Activated B cell treated with CpG ODN at 0.5 μM for 24 hours (primary cell): ENCODE results near the gene KIRREL3. TPM values are rescaled to one million over a fixed set of nuclear protein-coding genes. Genes with fewer than 3 reads are reported as not detected.

ENCODE experiments used
- ATAC-seq: fragments of 200-7000 bp; cut with Tn5 transposase; one replicate; pipeline ENCODE4 v1.10.0; 2021; ENCODE audit warnings: low read depth, mild to moderate bottlenecking, moderate library complexity
- CTCF ChIA-PET: fragments of 350-600 bp; sonication (Branson Sonifier 250); formaldehyde crosslinking; loops from one replicate; lab custom pipeline; 2021; ENCODE audit warnings: antibody characterized with exemption; lab: Charles Lee
- POLR2A ChIA-PET: fragments of 350-600 bp; sonication (Branson Sonifier 250); formaldehyde crosslinking; loops from one replicate; lab custom pipeline; 2021; ENCODE audit warnings: antibody characterized with exemption; lab: Charles Lee
- DNase-seq: peaks from one replicate; pipeline ENCODE4 v3.0.0; 2022
- H3K27ac Mint-ChIP-seq: one replicate; pipeline ENCODE4 v1.8.0; 2020; ENCODE audit warnings: mixed read lengths
- H3K27me3 Mint-ChIP-seq: one replicate; pipeline ENCODE4 v1.8.0; 2021; ENCODE audit warnings: mixed read lengths
- H3K36me3 Mint-ChIP-seq: one replicate; pipeline ENCODE4 v1.8.0; 2021; ENCODE audit warnings: low read depth, mixed read lengths
- H3K4me1 Mint-ChIP-seq: one replicate; pipeline ENCODE4 v1.8.0; 2021; ENCODE audit warnings: mixed read lengths
- H3K4me3 Mint-ChIP-seq: one replicate; pipeline ENCODE4 v1.8.0; 2020; ENCODE audit warnings: mild to moderate bottlenecking, mixed read lengths
- H3K9me3 Mint-ChIP-seq: one replicate; pipeline ENCODE4 v1.8.0; 2020; ENCODE audit warnings: mixed read lengths
- CTCF ChIP-seq: fragments of 200-600 bp; IDR thresholded peaks from one replicate; pipeline ENCODE4 v1.8.0; 2022; ENCODE audit warnings: antibody characterized with exemption, mild to moderate bottlenecking
- intact Hi-C: fragments of 100-400 bp; cut with micrococcal nuclease; formaldehyde crosslinking; loops from one replicate; pipeline ENCODE4 v1.15.1; 2024
- total RNA-seq: library from RNA; stranded (reverse); gene quantifications from 2 replicates; pipeline ENCODE4 v1.2.3, GENCODE V29; 2022

The KIRREL3 gene
- total RNA-seq, 1 donor from 2014 or later, result not detected

- no peaks in the 10 kb centered on the region for H3K4me1 Mint-ChIP-seq
- H3K27ac Mint-ChIP-seq, result no peak overlapping the region
- H3K36me3 Mint-ChIP-seq, result no peaks in the 10 kb centered on the region
- CTCF ChIA-PET, result no interaction called here
- ATAC-seq (no peak), DNase-seq (no peak)
- TF ChIP-seq CTCF, result no peak
- no peaks in the 10 kb centered on the region for H3K27me3 Mint-ChIP-seq
- H3K4me3 Mint-ChIP-seq, result no peak overlapping the region
- intact Hi-C loops, result no loop called here
- POLR2A ChIA-PET, result no interaction called here
- no peaks in the 10 kb centered on the region for H3K9me3 Mint-ChIP-seq
Observed at GRCh38 chr11:126793596-126793995, 207.0 kb downstream of the KIRREL3 start.

GRCh38 chr11:126791991-126792390, 208.6 kb downstream of the KIRREL3 start:
- no peak overlapping the region for H3K27ac Mint-ChIP-seq
- no peaks in the 10 kb centered on the region for H3K4me1 Mint-ChIP-seq
- no peak overlapping the region for H3K4me3 Mint-ChIP-seq
- DNase-seq, result no peak
- CTCF ChIA-PET, result no interaction called here
- H3K36me3 Mint-ChIP-seq, result no peaks in the 10 kb centered on the region
- no peak for TF ChIP-seq CTCF
- no peaks in the 10 kb centered on the region for H3K27me3 Mint-ChIP-seq
- POLR2A ChIA-PET, result no interaction called here
- H3K9me3 Mint-ChIP-seq, result no peaks in the 10 kb centered on the region
- no peak for ATAC-seq
- intact Hi-C loops, result no loop called here

- no peaks in the 10 kb centered on the region for H3K36me3 Mint-ChIP-seq
- no peak overlapping the region for H3K4me3 Mint-ChIP-seq
- DNase-seq (no peak), ATAC-seq (no peak)
- TF ChIP-seq CTCF, result no peak
- intact Hi-C loops, result no loop called here
- H3K9me3 Mint-ChIP-seq, result no peaks in the 10 kb centered on the region
- H3K27ac Mint-ChIP-seq, result no peak overlapping the region
- CTCF ChIA-PET, result no interaction called here
- no peaks in the 10 kb centered on the region for H3K4me1 Mint-ChIP-seq
- POLR2A ChIA-PET, result no interaction called here
- no peaks in the 10 kb centered on the region for H3K27me3 Mint-ChIP-seq
Observed at GRCh38 chr11:126791446-126791845, 209.1 kb downstream of the KIRREL3 start.

GRCh38 chr11:126790550-126791081, 210.0 kb downstream of the KIRREL3 start:
- intact Hi-C loops, result no loop called here
- H3K36me3 Mint-ChIP-seq, result no peaks in the 10 kb centered on the region
- ATAC-seq (no peak), DNase-seq (no peak)
- no peak overlapping the region for H3K4me3 Mint-ChIP-seq
- ChIA-PET CTCF (no interaction called here), POLR2A (no interaction called here)
- H3K4me1 Mint-ChIP-seq, result no peaks in the 10 kb centered on the region
- no peak for TF ChIP-seq CTCF
- H3K27ac Mint-ChIP-seq, result no peak overlapping the region
- H3K9me3 Mint-ChIP-seq, result no peaks in the 10 kb centered on the region
- no peaks in the 10 kb centered on the region for H3K27me3 Mint-ChIP-seq

- POLR2A ChIA-PET, result no interaction called here
Observed at GRCh38 chr11:126782810-126783209, 217.8 kb downstream of the KIRREL3 start.

More at GRCh38 chr11:126782810-126783209, 217.8 kb downstream of the KIRREL3 start:
- Mint-ChIP-seq H3K9me3 (no peaks in the 10 kb centered on the region), H3K4me1 (no peaks in the 10 kb centered on the region), H3K36me3 (no peaks in the 10 kb centered on the region), H3K27ac (no peak overlapping the region), H3K4me3 (no peak overlapping the region), H3K27me3 (peaks cover 9% of the 10 kb centered on the region)
- no peak for DNase-seq
- intact Hi-C loops, result no loop called here
- CTCF ChIA-PET, result no interaction called here
- ATAC-seq, result no peak
- TF ChIP-seq CTCF, result no peak
